WTC11 (cell line): ENCODE measurements around the gene TNXB.
"Not testable (repeated sequence)": the region's sequence is repeated elsewhere in the genome, so short reads cannot be mapped to it uniquely, and the experiment has no call there.

Experiments
- CTCF ChIP-seq: fragments of 200-600 bp; IDR thresholded peaks from 2 replicates; pipeline ENCODE4 v1.8.0; 2022; ENCODE audit warnings: antibody characterized with exemption
- ETV6 ChIP-seq: sonication (generic); formaldehyde crosslinking; IDR thresholded peaks from 2 replicates; pipeline ENCODE4 v1.8.1; 2022; ENCODE audit warnings: mild to moderate bottlenecking, missing genetic modification reagents

- TF ChIP-seq CTCF; ETV6 (CRISPR knock-in tag): not testable (repeated sequence)
These were observed 53.4 kb downstream of the TNXB start for GRCh38 chr6:32055756-32056155.
